Islet precursor cell (in vitro differentiated cells): ENCODE results near the gene FOXJ1.

Source experiments
- DNase-seq: peaks from one replicate; pipeline ENCODE4 v3.0.0-alpha.2; 2018

FOXJ1 gene

DNA sequence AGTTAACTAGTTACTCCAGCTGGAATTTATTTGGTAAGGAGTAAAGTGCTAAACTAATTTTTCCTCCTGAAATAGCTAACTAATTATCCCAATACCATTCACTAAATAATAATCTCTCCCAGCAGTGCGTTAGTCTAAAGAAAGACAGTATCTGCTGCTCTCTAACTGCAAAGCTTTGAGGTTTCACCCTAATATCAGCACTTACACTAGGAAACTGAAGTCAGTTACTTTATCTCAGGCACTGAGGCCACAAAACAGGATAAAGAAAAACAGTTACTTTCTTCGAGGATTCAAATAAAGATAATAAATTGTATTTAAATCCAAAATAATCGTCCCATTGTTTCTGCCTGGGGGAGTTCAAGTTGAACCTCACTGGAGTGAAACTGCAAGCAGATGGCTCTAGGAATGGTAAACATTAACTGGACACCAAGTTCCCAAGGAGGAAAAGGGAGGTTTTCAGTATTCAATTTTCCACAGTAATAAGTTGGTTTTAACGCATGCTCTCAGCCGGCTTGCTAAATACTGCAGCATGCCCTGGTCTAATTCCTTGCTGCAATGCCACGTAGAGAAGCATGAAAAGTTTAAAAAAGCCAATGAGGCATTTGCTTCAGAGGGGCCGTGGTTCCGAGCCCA lies 20.0 kb upstream of the FOXJ1 start:
- peak; percentile 2 for DNase-seq

GRCh38 chr17:76159157-76159556 lies 18.1 kb upstream of the FOXJ1 start:
- peak; percentile 48 for DNase-seq

- DNase-seq = peak; percentile 31
Observed at GRCh38 chr17:76157759-76158158, 16.7 kb upstream of the FOXJ1 start.

DNA sequence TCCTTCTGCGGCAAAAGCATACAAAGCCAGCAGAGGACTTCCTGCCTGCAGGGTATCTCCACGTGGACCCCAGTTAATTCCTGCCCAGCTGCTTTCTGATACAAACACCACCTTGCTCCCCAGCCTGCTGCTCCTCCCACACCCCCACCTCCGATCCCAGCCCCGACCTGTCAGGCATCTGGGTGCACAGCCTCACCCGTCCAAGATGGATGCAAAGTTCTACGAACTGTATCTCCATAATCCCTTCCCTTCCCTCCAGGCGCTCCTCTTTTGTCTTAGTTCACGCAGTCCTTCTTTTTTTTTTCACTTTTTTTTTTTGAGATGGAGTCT lies 15.6 kb upstream of the FOXJ1 start:
- DNase-seq = peak; percentile 51

GRCh38 chr17:76155988-76156661 lies 15.1 kb upstream of the FOXJ1 start:
- DNase-seq = peak; percentile 54

GRCh38 chr17:76154936-76155845 lies 14.1 kb upstream of the FOXJ1 start:
- DNase-seq = peak; percentile 52

DNA sequence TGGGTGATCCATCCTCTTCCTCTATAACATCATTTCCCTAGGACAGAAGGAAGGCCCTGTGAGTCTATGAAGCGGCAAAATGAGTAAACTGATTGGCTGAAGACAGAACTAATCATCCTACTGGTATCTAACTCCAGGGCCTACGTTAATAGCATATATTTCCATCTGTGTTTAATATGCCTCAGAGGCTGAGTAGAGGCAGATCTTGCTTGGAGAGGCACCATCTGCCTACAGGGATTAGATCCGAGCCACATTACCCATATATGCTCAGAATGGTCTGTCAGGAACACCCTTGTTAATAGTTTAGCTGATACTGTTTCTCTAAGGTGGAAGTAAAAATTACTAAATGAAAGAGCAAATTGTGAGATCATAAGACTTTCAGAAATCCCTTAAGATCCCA lies 13.2 kb upstream of the FOXJ1 start:
- no peak for DNase-seq

DNA sequence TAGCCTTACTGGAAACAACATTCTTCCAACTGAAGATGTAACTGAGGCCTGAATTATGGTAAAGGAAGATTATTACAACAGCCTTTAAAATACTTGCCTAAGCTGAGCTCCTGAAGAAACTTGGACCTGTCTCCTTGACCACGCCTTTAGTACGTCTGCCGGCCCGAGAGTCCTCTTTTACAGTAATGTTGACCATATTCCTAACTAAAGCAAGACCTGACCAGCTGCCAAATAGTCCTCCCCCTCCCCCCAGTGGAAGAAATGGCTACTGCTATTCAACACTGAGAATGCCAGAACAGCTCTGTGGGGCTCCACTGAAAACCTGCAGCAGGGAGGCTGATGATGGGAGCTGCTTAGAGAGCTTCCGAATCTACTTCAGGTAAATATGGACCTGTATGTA lies 12.6 kb upstream of the FOXJ1 start:
- peak; percentile 73 for DNase-seq

DNA sequence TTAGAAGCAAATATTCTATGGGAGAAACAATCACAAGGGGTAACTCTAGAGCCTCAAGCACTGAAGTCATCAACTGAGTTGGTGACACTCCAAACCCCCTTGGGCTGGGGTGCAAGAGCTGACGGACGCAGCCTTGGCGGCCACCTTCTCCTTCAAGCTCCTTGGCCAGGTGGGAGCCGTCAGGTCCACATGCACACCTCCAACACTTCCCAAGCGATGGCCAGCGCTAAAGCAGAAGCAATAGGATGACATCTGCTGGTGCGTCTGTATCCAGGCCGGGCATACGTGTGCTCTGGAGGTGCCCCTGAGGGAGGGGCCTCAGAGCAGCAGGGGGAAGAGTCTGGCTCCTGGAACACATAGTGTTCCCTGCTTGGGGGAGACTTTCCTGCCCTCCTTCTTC lies 12.2 kb upstream of the FOXJ1 start:
- DNase-seq = peak; percentile 49

- peak; percentile 54 for DNase-seq
Observed at GRCh38 chr17:76152591-76152990, 11.5 kb upstream of the FOXJ1 start.

DNA sequence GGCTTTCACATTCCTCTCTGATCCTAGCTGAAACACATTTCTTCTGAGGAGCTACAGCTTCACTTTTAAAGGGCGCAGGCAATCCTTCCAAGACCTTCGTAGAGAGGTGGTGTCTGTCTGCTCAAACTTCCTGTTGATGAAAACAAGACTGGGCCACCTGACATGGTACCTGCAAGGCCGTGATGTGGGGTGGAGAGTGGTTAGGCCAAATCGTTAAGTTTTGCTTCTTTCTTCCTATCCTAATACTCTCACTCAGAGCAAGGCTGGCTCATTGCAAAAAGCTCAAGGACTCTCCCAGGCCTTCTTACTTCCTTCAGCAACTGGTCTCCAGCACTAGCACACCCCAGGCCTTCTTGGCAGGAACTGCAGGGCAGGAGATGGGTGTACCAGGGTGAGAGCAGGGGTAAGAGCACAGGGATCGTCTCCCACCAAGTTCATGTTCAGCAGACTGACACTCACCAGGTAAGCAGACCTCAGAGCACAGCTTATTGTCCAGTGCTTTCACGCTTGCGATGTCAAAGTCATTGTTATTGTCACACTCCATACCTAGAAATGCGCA lies 10.9 kb upstream of the FOXJ1 start:
- DNase-seq = peak; percentile 38

GRCh38 chr17:76150712-76151622 lies 9.9 kb upstream of the FOXJ1 start:
- DNase-seq = peak; percentile 46

GRCh38 chr17:76149214-76149613 lies 8.2 kb upstream of the FOXJ1 start:
- no peak for DNase-seq

DNA sequence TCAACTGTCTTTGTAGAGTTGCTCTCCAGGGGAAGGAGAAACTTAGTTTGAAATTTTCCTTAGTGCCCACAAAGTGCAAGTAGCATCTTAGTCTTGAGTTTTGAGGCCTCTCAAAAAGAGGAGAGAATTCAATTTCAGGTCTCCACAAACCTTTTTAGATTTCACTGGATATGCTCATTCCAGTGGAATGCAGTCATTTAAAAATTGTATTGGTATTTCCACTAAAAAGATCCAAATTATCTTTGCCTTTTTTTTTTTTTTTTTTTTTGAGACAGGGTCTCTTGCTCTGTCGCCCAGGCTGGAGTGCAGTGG lies 6.9 kb upstream of the FOXJ1 start:
- no peak for DNase-seq

DNA sequence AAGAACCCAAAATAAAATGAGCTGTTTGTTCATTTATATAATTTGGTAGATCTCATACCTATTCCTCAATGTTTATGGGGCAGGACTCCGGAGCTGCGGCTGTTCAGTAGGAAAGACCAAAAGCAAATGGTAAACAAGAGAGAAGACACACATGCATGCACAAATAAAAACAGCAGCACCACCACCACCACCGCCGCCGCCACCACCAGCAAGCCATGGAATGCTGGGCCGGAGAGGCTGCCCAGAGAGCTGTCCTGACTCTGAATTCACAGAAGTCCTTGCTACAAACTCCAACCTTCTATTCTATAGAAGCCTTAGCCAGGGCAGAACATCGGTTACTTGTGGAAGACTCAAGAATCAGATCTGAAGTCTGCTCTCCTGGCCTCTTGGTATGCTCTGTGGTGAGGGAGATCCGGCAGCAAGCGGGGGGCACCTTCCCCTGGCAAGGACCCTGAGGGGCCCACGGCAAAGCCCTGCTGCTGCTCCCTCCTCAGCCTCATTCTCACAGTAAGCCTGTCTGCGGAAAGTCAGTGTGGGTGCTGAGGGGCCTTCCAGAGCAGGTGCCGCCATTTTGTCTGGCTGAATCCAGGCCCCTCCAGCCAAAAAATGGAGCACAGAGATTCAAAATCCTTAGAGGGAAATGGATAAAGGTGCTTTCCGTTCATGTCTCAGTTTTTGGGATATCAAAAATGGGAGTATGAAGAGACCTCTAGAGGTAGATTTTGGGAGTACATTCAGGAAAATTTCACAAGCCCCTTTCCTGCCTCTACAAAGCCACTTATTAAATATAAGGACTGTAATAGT lies 6.4 kb upstream of the FOXJ1 start:
- DNase-seq = no peak

DNA sequence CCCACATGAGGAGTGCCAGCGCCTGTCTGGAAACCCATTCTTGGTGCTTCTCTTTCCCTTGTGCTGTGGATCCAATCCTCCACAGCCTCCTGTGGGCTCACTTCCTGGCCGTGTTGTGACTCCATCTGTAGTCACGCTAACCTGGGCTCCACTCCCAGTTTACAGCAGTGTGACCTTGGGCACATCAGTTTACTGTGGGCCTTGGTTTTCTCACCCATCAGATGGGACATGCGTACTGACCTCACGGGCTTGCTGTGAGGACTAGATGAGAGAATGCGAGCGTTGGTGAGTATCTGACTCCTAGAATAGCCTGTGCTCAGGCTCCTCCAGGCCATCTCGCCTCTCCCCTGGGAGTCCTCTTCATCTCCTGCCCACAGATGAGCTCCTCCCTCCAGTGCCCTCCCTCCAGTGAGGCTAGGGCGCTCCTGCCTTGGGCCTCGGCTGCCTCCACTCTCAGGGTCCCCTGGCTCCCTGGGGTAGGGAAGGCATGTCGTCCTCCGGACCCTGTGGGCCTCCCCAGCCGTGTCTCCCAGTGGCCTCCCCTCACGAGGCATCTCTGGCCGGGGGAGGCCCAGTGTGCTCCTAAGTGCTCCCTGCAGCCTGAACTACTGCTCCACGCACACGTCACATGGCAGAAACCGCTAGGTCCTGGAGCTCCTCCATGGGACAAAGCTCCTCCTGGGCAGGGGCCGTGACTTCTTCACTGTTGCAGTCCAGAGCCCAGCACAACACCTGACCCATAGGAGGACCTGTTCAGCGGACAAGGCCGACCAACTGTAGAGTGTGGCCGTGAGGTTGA lies 5.2 kb upstream of the FOXJ1 start:
- DNase-seq = peak; percentile 46

GRCh38 chr17:76145231-76146052 lies 4.4 kb upstream of the FOXJ1 start:
- no peak for DNase-seq

DNA sequence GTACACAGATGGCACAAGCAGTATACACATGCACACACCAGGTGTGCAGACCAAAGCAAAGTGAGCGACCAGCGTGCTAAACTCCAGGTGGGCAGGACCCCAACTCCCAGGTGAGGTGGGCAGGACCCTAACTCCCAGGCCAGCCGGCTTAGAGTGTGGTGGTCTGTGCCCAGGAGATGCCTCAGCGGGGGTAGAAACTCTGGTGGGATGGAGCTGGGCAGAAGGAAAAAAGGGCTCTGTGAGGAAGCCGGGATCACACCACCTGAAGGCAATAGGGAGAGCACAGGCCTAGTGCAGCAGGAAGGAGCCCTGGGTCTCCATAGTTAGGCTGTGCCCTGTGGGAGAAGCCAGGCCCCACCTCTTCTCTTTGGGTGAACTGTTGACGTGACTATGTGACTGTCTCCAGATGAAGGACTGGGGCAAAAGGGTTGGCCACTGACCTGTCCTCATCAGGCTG lies 1.6 kb upstream of the FOXJ1 start:
- no peak for DNase-seq

DNA sequence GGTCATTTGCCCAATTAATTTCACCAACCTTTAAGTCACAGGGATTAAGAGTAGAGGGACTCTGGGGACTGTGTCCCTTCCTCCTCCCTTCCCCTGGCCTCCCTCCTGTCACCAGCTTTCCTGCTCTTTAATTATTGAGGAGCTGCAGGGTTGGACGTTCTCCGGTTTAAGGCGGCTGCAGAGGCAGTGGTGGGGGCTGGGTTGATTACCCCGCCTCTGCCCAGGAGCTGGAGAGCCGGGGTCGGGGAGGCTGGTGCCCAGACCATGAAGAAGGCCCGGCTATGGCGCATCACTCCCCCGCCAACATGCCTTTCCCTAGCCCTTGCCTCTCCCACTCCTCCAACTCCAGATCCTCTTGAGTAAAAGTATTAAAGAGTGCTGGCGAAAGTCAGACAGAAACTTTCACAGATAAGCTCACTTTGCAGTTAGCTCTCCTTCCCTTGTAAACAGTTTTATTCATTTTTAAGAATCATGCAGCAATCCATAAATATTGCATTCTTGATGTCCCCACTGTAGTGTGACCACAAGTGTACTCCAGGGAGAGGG lies 1.1 kb upstream of the FOXJ1 start:
- DNase-seq = no peak
